IPS-18a (cell line): Measurements from ENCODE around the gene KCNJ6.

Source experiments
- H3K27ac ChIP-seq: one replicate; pipeline ENCODE4 v1.5.1; 2013; ENCODE audit warnings: low read length
- H3K27me3 ChIP-seq: one replicate; pipeline ENCODE4 v1.6.1; 2013; ENCODE audit warnings: mild to moderate bottlenecking, low read length; ENCODE audit not compliant: control insufficient read depth, insufficient read depth
- H3K36me3 ChIP-seq: one replicate; pipeline ENCODE4 v1.6.1; 2013; ENCODE audit warnings: low read depth, low read length; ENCODE audit not compliant: control insufficient read depth
- H3K4me1 ChIP-seq: one replicate; pipeline ENCODE4 v1.6.1; 2013; ENCODE audit warnings: low read depth, low read length; ENCODE audit not compliant: control insufficient read depth
- H3K4me3 ChIP-seq: one replicate; pipeline ENCODE4 v1.5.1; 2013; ENCODE audit warnings: low read length
- H3K9ac ChIP-seq: one replicate; pipeline ENCODE4 v1.6.1; 2013; ENCODE audit warnings: mild to moderate bottlenecking, low read length, moderate library complexity
- H3K9me3 ChIP-seq: one replicate; pipeline ENCODE4 v1.6.1; 2013; ENCODE audit warnings: low read depth, low read length; ENCODE audit not compliant: control insufficient read depth

Gene KCNJ6

DNA sequence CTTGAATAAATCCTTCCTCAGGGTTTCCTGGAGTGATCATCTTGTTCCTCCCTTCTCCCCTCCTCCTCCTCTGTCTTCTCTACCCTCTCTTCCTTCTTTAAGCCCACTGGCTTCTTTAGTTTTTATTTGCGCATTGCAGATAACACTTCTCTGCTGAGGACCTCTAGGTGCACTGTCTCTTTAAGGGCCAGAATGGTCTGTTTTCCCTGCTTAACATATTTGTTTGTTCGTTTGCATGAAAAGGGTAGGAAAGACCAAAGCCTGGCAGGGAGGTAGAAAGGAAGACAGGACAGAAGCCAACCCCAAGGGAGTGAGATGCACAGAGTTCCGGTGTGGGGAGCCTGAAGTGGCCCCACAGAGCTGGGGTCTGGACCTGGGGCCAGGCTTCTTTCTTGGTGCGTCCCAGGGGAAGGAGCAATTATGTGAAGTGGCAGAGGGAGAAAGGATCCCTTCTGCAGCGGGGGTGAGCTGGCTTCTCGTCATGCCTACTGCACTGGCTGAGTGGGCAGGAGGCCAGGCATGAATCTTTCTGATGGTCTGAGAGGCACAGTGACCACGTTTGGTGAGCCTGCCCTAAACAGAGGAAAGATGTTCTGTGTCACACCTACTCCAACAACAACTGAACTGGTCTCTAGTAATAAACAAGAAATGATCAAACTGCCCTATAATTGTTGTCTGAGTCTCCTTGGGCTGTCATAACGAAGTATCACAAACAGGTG lies 232.7 kb downstream of the KCNJ6 start:
- H3K9ac ChIP-seq = no peak overlapping the region
- H3K9me3 ChIP-seq = no peaks in the 10 kb centered on the region
- peaks cover 7% of the 10 kb centered on the region for H3K4me1 ChIP-seq
- no peak overlapping the region for H3K4me3 ChIP-seq
- no peaks in the 10 kb centered on the region for H3K36me3 ChIP-seq
- no peaks in the 10 kb centered on the region for H3K27me3 ChIP-seq
- H3K27ac ChIP-seq = no peak overlapping the region

DNA sequence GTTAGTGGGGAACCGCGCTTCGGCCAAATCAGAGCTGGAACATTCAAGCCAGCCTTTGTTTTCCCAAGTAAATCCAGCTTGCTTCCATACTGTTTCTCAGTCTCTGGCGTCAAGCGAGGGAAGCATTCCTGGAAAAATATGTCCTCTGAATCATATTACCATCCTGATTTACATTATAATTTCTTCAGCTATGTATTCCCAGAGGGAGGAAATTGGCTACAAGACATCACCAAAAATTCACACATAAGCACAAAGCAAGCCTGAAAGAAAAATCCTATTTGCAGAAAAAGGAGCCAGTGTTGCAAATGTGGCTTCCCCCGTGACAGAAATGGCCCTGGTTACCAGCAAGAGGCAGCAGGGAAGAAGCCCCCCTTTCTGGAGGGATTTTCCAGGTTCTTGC lies 233.3 kb downstream of the KCNJ6 start:
- Histone ChIP-seq H3K9me3 (no peaks in the 10 kb centered on the region), H3K27me3 (no peaks in the 10 kb centered on the region), H3K9ac (no peak overlapping the region), H3K4me3 (no peak overlapping the region), H3K4me1 (peaks cover 7% of the 10 kb centered on the region), H3K27ac (no peak overlapping the region), H3K36me3 (no peaks in the 10 kb centered on the region)

DNA sequence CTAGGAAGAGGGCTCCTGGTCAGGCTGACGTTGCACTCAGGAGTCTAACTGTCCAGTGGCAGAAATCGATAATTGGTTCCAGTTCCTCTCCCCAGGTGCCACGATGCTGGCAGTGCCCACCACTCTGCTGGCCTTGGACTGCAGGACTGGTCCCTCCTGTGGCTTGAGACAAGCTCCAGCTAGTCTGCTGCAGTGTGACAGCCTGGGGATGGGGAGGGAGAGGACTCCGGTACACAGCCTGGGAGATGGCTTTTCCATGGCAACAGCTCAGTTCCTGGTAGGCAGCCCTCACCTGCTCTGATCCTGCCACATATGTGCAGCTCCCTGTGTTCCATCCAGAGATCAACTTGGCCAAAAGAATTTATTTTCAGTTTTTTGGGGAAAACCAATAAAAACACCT lies 239.3 kb downstream of the KCNJ6 start:
- Histone ChIP-seq H3K4me1 (no peaks in the 10 kb centered on the region), H3K27me3 (peaks cover 8% of the 10 kb centered on the region), H3K4me3 (no peak overlapping the region), H3K27ac (no peak overlapping the region), H3K9me3 (no peaks in the 10 kb centered on the region), H3K36me3 (no peaks in the 10 kb centered on the region), H3K9ac (no peak overlapping the region)

DNA sequence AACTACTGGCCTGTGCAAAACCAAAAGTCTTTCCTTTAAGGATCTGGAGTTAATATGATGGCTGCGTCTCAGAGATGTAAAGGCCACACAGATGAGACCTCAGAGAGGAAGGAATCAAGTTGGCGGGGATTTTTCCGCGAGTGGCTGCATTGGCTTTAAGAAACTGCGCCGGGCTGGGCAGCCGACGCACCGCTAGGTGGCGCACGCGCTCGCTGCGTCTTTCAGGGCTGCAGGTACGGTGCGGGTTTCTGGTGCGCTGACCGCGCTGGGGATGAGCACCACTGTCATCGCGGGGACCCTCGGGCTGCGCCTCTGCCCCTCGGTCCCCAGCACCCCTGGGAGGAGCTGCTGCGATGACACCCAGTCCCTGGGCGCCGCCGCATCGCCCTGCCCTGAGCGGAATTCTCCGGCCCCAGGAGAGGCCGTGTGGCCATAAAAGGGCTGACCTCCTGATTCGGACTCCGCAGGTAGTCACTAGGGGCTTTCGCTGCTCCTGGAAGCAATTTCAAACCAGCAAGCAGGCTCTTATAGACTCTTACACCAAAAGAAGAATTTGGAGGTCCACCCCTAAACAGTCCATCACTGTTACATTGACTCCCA lies 241.0 kb downstream of the KCNJ6 start:
- Histone ChIP-seq H3K9ac (no peak overlapping the region), H3K4me1 (no peaks in the 10 kb centered on the region), H3K27ac (no peak overlapping the region), H3K4me3 (peak overlapping the region; percentile 37), H3K27me3 (peaks cover 8% of the 10 kb centered on the region), H3K9me3 (no peaks in the 10 kb centered on the region), H3K36me3 (no peaks in the 10 kb centered on the region)

DNA sequence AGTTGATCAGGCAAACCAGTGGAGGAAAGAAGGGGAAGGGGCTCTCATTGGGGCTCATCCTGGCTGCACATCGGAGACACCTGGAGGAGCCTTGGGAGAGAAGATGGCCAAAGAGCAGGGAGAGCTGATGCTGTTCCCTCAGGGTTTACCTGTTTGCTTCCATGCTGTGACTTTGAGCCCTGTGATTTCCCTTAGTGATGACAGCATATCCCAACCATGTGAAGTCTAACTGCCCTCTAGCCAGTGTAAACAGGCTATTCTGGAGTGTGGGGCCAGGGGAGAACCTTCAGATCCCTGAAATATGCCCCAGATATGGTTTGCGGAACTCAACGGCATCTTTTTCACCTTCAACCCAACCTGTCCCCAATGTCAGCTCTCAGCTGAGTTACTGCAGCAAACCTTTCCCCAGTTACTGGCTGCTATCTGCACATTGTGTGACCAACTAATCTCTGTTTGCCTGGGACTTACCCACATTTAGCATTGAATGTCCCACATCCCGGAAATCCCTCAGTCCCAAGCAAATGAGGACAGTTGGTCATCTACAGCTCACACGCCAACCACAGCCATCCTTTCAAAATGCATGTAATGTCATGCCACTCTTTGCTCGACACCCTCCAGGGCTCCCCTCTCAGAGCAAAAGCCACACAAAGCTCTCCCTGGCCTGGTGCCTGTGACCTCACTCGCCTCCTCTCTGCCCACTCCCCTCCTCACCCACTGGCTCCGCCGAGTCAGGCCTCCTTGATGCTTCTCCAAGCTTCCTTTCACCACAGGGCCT lies 242.3 kb downstream of the KCNJ6 start:
- no peak overlapping the region for H3K9ac ChIP-seq
- H3K27ac ChIP-seq = no peak overlapping the region

DNA sequence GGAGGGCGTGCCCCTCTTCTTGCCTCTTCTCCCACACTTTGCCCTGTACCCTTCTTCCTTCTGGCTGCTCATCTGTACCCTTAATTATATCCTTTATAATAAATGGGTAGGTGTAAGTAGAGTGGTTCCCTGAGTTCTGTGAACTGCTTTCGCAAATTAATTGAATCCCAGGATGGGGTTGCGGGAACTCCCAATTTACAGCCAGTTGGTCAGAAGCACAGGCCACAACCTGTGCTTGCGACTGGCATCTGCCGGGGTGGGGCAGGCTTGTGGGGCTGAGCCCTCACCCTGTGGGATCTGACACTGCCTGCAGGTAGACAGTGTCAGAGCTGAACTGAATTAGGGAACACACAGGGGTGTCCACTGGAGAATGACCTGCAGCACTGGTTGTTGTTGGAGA lies 244.9 kb downstream of the KCNJ6 start:
- H3K27ac ChIP-seq = no peak overlapping the region
- H3K4me3 ChIP-seq = no peak overlapping the region
- peaks cover under 1% of the 10 kb centered on the region for H3K9me3 ChIP-seq
- H3K4me1 ChIP-seq = peaks cover 19% of the 10 kb centered on the region
- no peak overlapping the region for H3K9ac ChIP-seq
- no peaks in the 10 kb centered on the region for H3K36me3 ChIP-seq
- peaks cover 8% of the 10 kb centered on the region for H3K27me3 ChIP-seq

More for the DNA sequence above, 242.3 kb downstream of the KCNJ6 start:
- H3K4me3 ChIP-seq = no peak overlapping the region
- no peaks in the 10 kb centered on the region for H3K9me3 ChIP-seq
- H3K36me3 ChIP-seq = no peaks in the 10 kb centered on the region
- H3K27me3 ChIP-seq = peaks cover 8% of the 10 kb centered on the region
- peaks cover 11% of the 10 kb centered on the region for H3K4me1 ChIP-seq

DNA sequence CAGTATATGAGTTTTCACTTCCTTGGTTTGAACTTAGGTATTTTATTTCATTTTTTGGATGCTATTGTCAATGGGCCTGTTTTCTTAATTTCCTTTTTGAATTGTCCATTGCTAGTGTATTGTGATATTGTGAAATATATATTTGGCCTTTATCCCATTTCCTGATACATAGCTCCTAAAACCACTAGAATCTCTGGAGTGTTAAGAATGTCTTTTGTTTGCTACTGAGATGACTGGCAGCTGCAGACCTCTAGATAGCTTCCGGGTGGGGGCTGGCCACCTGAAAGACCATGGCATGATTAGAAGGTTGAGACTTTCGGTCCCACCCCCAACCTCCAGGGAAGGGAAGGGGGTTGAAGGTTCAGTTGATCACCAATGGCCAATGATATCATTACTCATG lies 245.4 kb downstream of the KCNJ6 start:
- Histone ChIP-seq H3K4me3 (no peak overlapping the region), H3K4me1 (peaks cover 19% of the 10 kb centered on the region), H3K27ac (no peak overlapping the region), H3K36me3 (no peaks in the 10 kb centered on the region), H3K9me3 (peaks cover 6% of the 10 kb centered on the region), H3K27me3 (peaks cover 8% of the 10 kb centered on the region), H3K9ac (no peak overlapping the region)

DNA sequence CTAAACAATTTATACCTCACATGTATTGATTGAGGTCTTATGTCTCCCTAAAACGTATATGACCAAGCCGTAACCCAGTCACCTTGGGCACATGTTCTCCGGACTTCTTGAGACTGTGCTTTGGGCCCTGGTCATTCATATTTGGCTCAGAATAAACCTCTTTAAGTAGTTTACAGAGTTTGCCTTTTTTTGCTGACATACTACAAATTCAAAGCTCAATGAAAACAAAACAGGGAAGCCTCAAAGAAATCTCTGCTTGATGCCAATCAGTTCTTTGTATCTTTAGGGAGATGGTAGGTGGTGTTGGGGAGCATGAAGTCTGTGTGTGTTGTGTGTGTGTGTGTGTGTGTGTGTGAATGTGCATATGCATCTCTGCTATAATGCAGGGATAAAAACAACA lies 247.0 kb downstream of the KCNJ6 start:
- H3K4me1 ChIP-seq = peaks cover 19% of the 10 kb centered on the region
- H3K4me3 ChIP-seq = no peak overlapping the region
- H3K9ac ChIP-seq = no peak overlapping the region
- peaks cover 2% of the 10 kb centered on the region for H3K27me3 ChIP-seq
- H3K27ac ChIP-seq = no peak overlapping the region
- peaks cover 14% of the 10 kb centered on the region for H3K9me3 ChIP-seq
- no peaks in the 10 kb centered on the region for H3K36me3 ChIP-seq

DNA sequence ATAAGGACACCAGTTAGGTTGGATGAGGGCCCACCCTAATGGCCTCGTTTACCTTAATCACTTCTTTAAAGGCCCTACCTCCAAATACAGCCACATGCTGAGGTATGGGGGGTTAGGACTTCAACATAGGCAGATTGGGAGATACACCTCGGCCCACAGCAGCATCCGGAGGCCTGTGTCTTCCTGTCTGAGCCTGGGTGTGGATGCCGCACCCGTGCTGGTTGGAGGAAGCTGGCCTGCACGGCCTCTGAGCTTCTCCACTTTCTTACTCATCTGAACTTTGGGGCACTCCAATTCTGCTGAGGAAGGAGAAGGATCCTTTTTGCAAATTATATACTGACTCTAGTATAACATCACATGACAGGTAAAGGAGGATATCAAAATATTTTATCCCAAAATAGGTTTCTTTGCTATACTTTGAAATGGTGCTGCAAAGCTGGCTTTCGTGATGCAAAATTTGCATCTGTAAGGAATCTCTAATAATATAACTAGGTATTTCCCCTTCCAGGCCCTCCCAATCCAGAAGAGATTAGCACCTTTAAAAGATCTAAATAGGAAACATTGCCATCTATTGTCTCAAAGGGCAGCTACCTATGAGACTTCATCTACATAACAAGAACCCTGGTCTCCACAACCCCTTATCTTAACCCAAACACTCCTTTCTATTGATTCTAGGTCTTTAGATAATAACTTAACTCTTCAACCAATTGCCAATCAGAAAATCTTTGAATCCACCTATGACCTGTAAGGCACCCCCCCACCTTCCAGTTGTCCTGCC lies 247.6 kb downstream of the KCNJ6 start:
- no peaks in the 10 kb centered on the region for H3K36me3 ChIP-seq
- H3K9ac ChIP-seq = no peak overlapping the region
- peaks cover 14% of the 10 kb centered on the region for H3K9me3 ChIP-seq
- no peaks in the 10 kb centered on the region for H3K27me3 ChIP-seq
- peaks cover 19% of the 10 kb centered on the region for H3K4me1 ChIP-seq
- no peak overlapping the region for H3K4me3 ChIP-seq
- H3K27ac ChIP-seq = peak overlapping the region; percentile 42

DNA sequence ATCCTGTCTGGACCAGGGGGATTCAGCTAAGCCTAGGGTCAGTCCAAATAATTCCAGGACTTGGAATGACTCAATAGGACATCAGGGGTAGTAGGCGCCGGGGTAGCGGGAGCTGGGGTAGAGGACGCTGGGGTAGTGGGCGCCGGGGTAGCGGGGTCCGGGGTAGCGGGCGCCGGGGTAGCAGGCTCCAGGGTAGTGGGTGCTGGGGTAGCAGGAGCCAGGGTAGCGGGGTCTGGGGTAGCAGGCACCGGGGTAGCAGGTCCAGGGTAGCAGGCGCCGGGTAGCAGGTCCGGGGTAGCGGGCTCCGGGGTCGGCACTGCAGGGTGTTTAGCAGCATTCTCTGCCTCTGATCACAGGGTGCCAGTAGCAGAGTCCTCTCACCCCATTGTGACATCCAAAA lies 248.9 kb downstream of the KCNJ6 start:
- H3K4me1 ChIP-seq = peaks cover 19% of the 10 kb centered on the region
- no peaks in the 10 kb centered on the region for H3K36me3 ChIP-seq

More for the DNA sequence above, 248.9 kb downstream of the KCNJ6 start:
- H3K9me3 ChIP-seq = peaks cover 14% of the 10 kb centered on the region
- H3K27ac ChIP-seq = no peak overlapping the region
- H3K27me3 ChIP-seq = no peaks in the 10 kb centered on the region
- no peak overlapping the region for H3K9ac ChIP-seq
- no peak overlapping the region for H3K4me3 ChIP-seq
